Measurements from ENCODE around the gene TYRO3. TPM values are rescaled to one million over a fixed set of nuclear protein-coding genes. Genes with fewer than 3 reads are reported as not detected.

Gene TYRO3
- total and polyA plus RNA-seq, 2 of the 13 experiments (the other 11 are each of a cell fraction or from before 2014, with no cell fraction given): 24.0 to 43.6 TPM

- TF ChIP-seq DNMT1 (CRISPR knock-in tag; IDR thresholded peaks at IDR 0.05) (no peak), TFDP1 (CRISPR knock-in tag; IDR thresholded peaks at IDR 0.05; ENCODE audit: borderline replicate concordance) (no peak), KAT7 (CRISPR knock-in tag; IDR thresholded peaks at IDR 0.05; ENCODE audit: borderline replicate concordance) (no peak)
- in situ Hi-C loops (cut with HindIII; ENCODE audit: extremely low pct_ligation_motif_present, low pct_unique_long_range_greater_than_20kb) (no loop called here), intact Hi-C loops (cut with micrococcal nuclease; ENCODE audit: unreplicated experiment) (no loop called here)
- Histone ChIP-seq H3K27me3 (ENCODE audit: control insufficient read depth in 1 of 2, insufficient read depth in 2 of 2, low read length in 2 of 2) (no peaks in the 10 kb centered on the region; a peak in 1 of 5 replicates), H2AFZ (ENCODE audit: low read length) (no peak overlapping the region), H3K9me3 (ENCODE audit: low read length) (no peaks in the 10 kb centered on the region), H3K79me2 (ENCODE audit: insufficient read depth, low read length) (no peaks in the 10 kb centered on the region), H3K4me3 (replicated peaks in 1 of 3; ENCODE audit: insufficient read depth in 1 of 3, low read depth in 2 of 3, low read length in 3 of 3) (no peak overlapping the region), H3K36me3 (replicated peaks in 1 of 2; ENCODE audit: control insufficient read depth in 1 of 2, insufficient read depth in 2 of 2, low read length in 2 of 2) (no peaks in the 10 kb centered on the region), H3K4me1 (ENCODE audit: insufficient read depth, low read length) (peaks cover 19% of the 10 kb centered on the region), H3K27ac (ENCODE audit: extremely low read length, insufficient read depth, low read length) (no peak overlapping the region), H4K20me1 (ENCODE audit: insufficient read depth, low read length) (no peaks in the 10 kb centered on the region), H3K9ac (ENCODE audit: insufficient read depth, low read depth, low read length) (no peak overlapping the region), H3K4me2 (ENCODE audit: low read depth, low read length) (no peak overlapping the region)
- ATAC-seq (no peak), FAIRE-seq (no peak), DNase-seq (ENCODE audit: low spot score) (no peak)
- BruUV-seq (replicated peaks): no TSS peak
- ChIA-PET POLR2A (interaction anchor here (1.2 kb wide), 1 partner anchor 29 kb away, joined by 3 read pairs; no protein-coding TSS in a partner anchor), CTCF (ENCODE audit: low intra/inter-chr PET ratio, low total read pairs) (no interaction called here)
- 56% methylated on average over 4 of the region's 4 CpGs for WGBS (ENCODE audit: low lambda C conversion rate)
Observed at GRCh38 chr15:41596972-41597371, 38.0 kb downstream of the TYRO3 start.

DNA sequence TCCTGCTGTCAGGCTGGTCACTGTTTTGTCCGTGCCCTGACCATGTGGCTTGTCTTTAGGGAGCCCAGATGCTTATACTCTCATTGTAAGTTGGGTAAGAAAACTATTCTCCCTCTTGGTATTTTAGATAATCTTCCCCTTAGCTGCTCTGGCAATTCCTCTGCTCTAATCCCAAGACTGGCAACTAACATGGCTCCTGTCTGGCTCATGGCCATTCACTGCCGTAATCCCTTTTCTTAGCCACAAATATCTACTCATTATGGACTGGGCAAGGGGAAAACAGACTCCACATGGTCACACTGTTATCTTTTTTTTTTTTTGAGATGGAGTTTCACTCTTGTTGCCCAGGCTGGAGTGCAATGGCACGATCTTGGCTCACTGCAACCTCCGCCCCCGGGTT, 38.8 kb downstream of the TYRO3 start:
- FAIRE-seq: no peak
- POLR2A ChIA-PET: no interaction called here
- no TSS peak for BruUV-seq (replicated peaks)
- TF ChIP-seq SCMH1 (CRISPR knock-in tag; IDR thresholded peaks at IDR 0.05; ENCODE audit: borderline replicate concordance): no peak
- TF ChIP-seq ZNF577 (CRISPR knock-in tag; IDR thresholded peaks at IDR 0.05; ENCODE audit: borderline replicate concordance, low read depth): no peak
- TF ChIP-seq NR0B2 (CRISPR knock-in tag; IDR thresholded peaks at IDR 0.05): no peak
- TF ChIP-seq, protein P1, sequence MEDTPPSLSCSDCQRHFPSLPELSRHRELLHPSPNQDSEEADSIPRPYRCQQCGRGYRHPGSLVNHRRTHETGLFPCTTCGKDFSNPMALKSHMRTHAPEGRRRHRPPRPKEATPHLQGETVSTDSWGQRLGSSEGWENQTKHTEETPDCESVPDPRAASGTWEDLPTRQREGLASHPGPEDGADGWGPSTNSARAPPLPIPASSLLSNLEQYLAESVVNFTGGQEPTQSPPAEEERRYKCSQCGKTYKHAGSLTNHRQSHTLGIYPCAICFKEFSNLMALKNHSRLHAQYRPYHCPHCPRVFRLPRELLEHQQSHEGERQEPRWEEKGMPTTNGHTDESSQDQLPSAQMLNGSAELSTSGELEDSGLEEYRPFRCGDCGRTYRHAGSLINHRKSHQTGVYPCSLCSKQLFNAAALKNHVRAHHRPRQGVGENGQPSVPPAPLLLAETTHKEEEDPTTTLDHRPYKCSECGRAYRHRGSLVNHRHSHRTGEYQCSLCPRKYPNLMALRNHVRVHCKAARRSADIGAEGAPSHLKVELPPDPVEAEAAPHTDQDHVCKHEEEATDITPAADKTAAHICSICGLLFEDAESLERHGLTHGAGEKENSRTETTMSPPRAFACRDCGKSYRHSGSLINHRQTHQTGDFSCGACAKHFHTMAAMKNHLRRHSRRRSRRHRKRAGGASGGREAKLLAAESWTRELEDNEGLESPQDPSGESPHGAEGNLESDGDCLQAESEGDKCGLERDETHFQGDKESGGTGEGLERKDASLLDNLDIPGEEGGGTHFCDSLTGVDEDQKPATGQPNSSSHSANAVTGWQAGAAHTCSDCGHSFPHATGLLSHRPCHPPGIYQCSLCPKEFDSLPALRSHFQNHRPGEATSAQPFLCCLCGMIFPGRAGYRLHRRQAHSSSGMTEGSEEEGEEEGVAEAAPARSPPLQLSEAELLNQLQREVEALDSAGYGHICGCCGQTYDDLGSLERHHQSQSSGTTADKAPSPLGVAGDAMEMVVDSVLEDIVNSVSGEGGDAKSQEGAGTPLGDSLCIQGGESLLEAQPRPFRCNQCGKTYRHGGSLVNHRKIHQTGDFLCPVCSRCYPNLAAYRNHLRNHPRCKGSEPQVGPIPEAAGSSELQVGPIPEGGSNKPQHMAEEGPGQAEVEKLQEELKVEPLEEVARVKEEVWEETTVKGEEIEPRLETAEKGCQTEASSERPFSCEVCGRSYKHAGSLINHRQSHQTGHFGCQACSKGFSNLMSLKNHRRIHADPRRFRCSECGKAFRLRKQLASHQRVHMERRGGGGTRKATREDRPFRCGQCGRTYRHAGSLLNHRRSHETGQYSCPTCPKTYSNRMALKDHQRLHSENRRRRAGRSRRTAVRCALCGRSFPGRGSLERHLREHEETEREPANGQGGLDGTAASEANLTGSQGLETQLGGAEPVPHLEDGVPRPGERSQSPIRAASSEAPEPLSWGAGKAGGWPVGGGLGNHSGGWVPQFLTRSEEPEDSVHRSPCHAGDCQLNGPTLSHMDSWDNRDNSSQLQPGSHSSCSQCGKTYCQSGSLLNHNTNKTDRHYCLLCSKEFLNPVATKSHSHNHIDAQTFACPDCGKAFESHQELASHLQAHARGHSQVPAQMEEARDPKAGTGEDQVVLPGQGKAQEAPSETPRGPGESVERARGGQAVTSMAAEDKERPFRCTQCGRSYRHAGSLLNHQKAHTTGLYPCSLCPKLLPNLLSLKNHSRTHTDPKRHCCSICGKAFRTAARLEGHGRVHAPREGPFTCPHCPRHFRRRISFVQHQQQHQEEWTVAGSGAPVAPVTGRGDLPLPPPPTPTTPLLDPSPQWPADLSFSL (CRISPR knock-in tag; IDR thresholded peaks at IDR 0.05): no peak

More for the DNA sequence above, 38.8 kb downstream of the TYRO3 start:
- Histone ChIP-seq H3K4me2 (ENCODE audit: low read depth, low read length) (no peak overlapping the region), H3K9me3 (ENCODE audit: low read length) (no peaks in the 10 kb centered on the region), H3K9ac (ENCODE audit: insufficient read depth, low read depth, low read length) (no peak overlapping the region), H3K36me3 (replicated peaks in 1 of 2; ENCODE audit: control insufficient read depth in 1 of 2, insufficient read depth in 2 of 2, low read length in 2 of 2) (no peaks in the 10 kb centered on the region), H3K27me3 (ENCODE audit: control insufficient read depth in 1 of 2, insufficient read depth in 2 of 2, low read length in 2 of 2) (no peaks in the 10 kb centered on the region; a peak in 1 of 5 replicates), H3K27ac (ENCODE audit: extremely low read length, insufficient read depth, low read length) (no peak overlapping the region), H3K4me3 (replicated peaks in 1 of 3; ENCODE audit: insufficient read depth in 1 of 3, low read depth in 2 of 3, low read length in 3 of 3) (no peak overlapping the region), H4K20me1 (ENCODE audit: insufficient read depth, low read length) (no peaks in the 10 kb centered on the region), H3K79me2 (ENCODE audit: insufficient read depth, low read length) (no peaks in the 10 kb centered on the region), H2AFZ (ENCODE audit: low read length) (no peak overlapping the region), H3K4me1 (ENCODE audit: insufficient read depth, low read length) (0 out of 2 replicates have a peak, but pooled peaks cover 17% of the 10 kb centered on the region)
- in situ Hi-C loops (cut with HindIII; ENCODE audit: extremely low pct_ligation_motif_present, low pct_unique_long_range_greater_than_20kb): no loop called here
- ATAC-seq (no peak), DNase-seq (ENCODE audit: low spot score) (no peak)
- WGBS (ENCODE audit: low lambda C conversion rate): 79% methylated on average over 5 of the region's 5 CpGs
- CTCF ChIA-PET (ENCODE audit: low intra/inter-chr PET ratio, low total read pairs): no interaction called here
- intact Hi-C loops (cut with micrococcal nuclease; ENCODE audit: unreplicated experiment): no loop called here

Data from HepG2 (cell line).